ENCODE results near the gene IRX6. TPM values are rescaled to one million over a fixed set of nuclear protein-coding genes. Genes with fewer than 3 reads are reported as not detected.
A peak's percentile ranks its signal among the peaks of the same experiment; 100 is the strongest.

IRX6 gene
- polyA plus RNA-seq, 3 donors = not detected

- TF ChIP-seq CTCF (IDR thresholded peaks at IDR 0.05) = no peak
- peaks cover 0 to 6% of the 10 kb centered on the region in 2 donors for H3K9me3 ChIP-seq (replicated peaks in 1 of 2; ENCODE audit: control insufficient read depth in 1 of 2, insufficient read depth in 1 of 2, low read length in 2 of 2)
- peaks cover 1% of the 10 kb centered on the region for H3K4me1 Mint-ChIP-seq
- H3K4me3 Mint-ChIP-seq = peak overlapping the region in 1 of 2 donors; percentile 75
- no peak overlapping the region for H3K27ac ChIP-seq (ENCODE audit: low read depth in 1 of 2, low read length in 2 of 2)
- intact Hi-C loops (cut with micrococcal nuclease) = no loop called here
- no peak overlapping the region for H3K9ac ChIP-seq (ENCODE audit: insufficient read depth, low read length, poor library complexity, severe bottlenecking)
- no peak overlapping the region for H3K4me2 ChIP-seq (replicated peaks; ENCODE audit: extremely low read depth, low read length, poor library complexity, severe bottlenecking)
- no peaks in the 10 kb centered on the region for H3K4me1 ChIP-seq (ENCODE audit: control insufficient read depth in 1 of 2, insufficient read depth in 2 of 2, low read length in 2 of 2)
- no peak overlapping the region for H3K27ac Mint-ChIP-seq
- H3K27me3 ChIP-seq (ENCODE audit: control insufficient read depth in 2 of 2, insufficient read depth in 2 of 2, low read length in 2 of 2) = peaks cover 60 to 67% of the 10 kb centered on the region in 2 donors
- no peak overlapping the region for H3K4me3 ChIP-seq (replicated peaks in 1 of 3; ENCODE audit: low read depth in 2 of 3, low read length in 3 of 3)
- H3K27me3 Mint-ChIP-seq (ENCODE audit: low read depth in 3 of 3) = peaks cover 46 to 57% (median 50%) of the 10 kb centered on the region in 3 donors
- H4K20me1 ChIP-seq (ENCODE audit: insufficient read depth, low read length) = no peaks in the 10 kb centered on the region
- WGBS (ENCODE audit: insufficient coverage) = 1% methylated on average over 19 of the region's 26 CpGs
- H3K79me2 ChIP-seq (ENCODE audit: insufficient read depth, low read length) = no peaks in the 10 kb centered on the region
- H3K36me3 ChIP-seq (replicated peaks in 1 of 2; ENCODE audit: control insufficient read depth in 1 of 2, insufficient read depth in 2 of 2, low read length in 2 of 2) = no peaks in the 10 kb centered on the region
- H3K36me3 Mint-ChIP-seq = no peaks in the 10 kb centered on the region
- DNase-seq = peak in 1 of 3 donors; percentile 4
- no peak overlapping the region for H2AFZ ChIP-seq (ENCODE audit: insufficient read depth, low read depth, low read length, poor library complexity, severe bottlenecking)
- no peaks in the 10 kb centered on the region for H3K9me3 Mint-ChIP-seq
These were observed 46.9 kb downstream of the IRX6 start for GRCh38 chr16:55370762-55371482.

GRCh38 chr16:55372792-55373488, 48.9 kb downstream of the IRX6 start:
- Histone ChIP-seq H3K27me3 (ENCODE audit: control insufficient read depth in 2 of 2, insufficient read depth in 2 of 2, low read length in 2 of 2) (peaks cover 50% of the 10 kb centered on the region in 2 donors), H3K4me3 (replicated peaks in 1 of 3; ENCODE audit: low read depth in 2 of 3, low read length in 3 of 3) (no peak overlapping the region), H3K4me2 (replicated peaks; ENCODE audit: extremely low read depth, low read length, poor library complexity, severe bottlenecking) (no peak overlapping the region), H3K4me1 (ENCODE audit: control insufficient read depth in 1 of 2, insufficient read depth in 2 of 2, low read length in 2 of 2) (no peaks in the 10 kb centered on the region), H3K79me2 (ENCODE audit: insufficient read depth, low read length) (no peaks in the 10 kb centered on the region), H2AFZ (ENCODE audit: insufficient read depth, low read depth, low read length, poor library complexity, severe bottlenecking) (no peak overlapping the region), H3K9ac (ENCODE audit: insufficient read depth, low read length, poor library complexity, severe bottlenecking) (no peak overlapping the region), H3K36me3 (replicated peaks in 1 of 2; ENCODE audit: control insufficient read depth in 1 of 2, insufficient read depth in 2 of 2, low read length in 2 of 2) (no peaks in the 10 kb centered on the region), H3K9me3 (replicated peaks in 1 of 2; ENCODE audit: control insufficient read depth in 1 of 2, insufficient read depth in 1 of 2, low read length in 2 of 2) (peaks cover 0 to 6% of the 10 kb centered on the region in 2 donors), H4K20me1 (ENCODE audit: insufficient read depth, low read length) (no peaks in the 10 kb centered on the region), H3K27ac (ENCODE audit: low read depth in 1 of 2, low read length in 2 of 2) (no peak overlapping the region)
- H3K4me3 Mint-ChIP-seq = peak overlapping the region in 1 of 2 donors; percentile 4
- TF ChIP-seq CTCF (IDR thresholded peaks at IDR 0.05) = no peak
- no peaks in the 10 kb centered on the region for H3K36me3 Mint-ChIP-seq
- H3K4me1 Mint-ChIP-seq = peaks cover 1% of the 10 kb centered on the region
- peaks cover 41 to 56% (median 42%) of the 10 kb centered on the region in 3 donors for H3K27me3 Mint-ChIP-seq (ENCODE audit: low read depth in 3 of 3)
- intact Hi-C loops (cut with micrococcal nuclease) = no loop called here
- peaks cover 0 to 2% (median 0%) of the 10 kb centered on the region in 7 donors for H3K9me3 Mint-ChIP-seq
- H3K27ac Mint-ChIP-seq = no peak overlapping the region
- no peak for DNase-seq
- 91% methylated on average over 3 of the region's 12 CpGs for WGBS (ENCODE audit: insufficient coverage)
